Measurements from ENCODE around the gene TAGLN.

TAGLN gene

DNA sequence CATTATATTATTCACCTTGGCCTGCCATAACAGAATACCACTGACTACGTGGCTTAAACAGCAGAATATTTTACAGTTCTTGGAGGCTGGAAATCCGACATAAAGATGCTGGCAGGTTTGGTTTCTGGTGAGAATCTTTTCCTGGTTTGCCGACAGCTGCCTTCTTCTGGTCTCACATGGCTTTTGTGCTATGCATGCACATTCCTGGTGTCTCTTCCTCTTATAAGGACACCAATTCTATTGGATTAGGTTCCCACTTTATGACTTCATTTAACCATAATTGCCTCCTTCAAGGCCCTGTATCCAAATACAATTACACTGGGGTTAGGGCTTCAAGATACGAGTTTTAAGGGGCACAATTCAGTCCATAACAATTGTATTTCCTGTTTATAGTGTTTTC is 50.4 kb downstream of the TAGLN start:
- no peaks in the 10 kb centered on the region for H3K4me1 ChIP-seq (ENCODE audit: insufficient read depth, poor library complexity, severe bottlenecking)
- no peak for DNase-seq (ENCODE audit: low spot score)
- H3K9me3 ChIP-seq (ENCODE audit: severe bottlenecking): no peaks in the 10 kb centered on the region
- H3K27ac ChIP-seq (ENCODE audit: poor library complexity, severe bottlenecking): no peak overlapping the region
- H3K27me3 ChIP-seq (ENCODE audit: insufficient read depth, poor library complexity, severe bottlenecking): no peaks in the 10 kb centered on the region
- ATAC-seq (ENCODE audit: low read depth): no peak
- H3K4me3 ChIP-seq (ENCODE audit: severe bottlenecking): no peak overlapping the region
- TF ChIP-seq, protein P1, sequence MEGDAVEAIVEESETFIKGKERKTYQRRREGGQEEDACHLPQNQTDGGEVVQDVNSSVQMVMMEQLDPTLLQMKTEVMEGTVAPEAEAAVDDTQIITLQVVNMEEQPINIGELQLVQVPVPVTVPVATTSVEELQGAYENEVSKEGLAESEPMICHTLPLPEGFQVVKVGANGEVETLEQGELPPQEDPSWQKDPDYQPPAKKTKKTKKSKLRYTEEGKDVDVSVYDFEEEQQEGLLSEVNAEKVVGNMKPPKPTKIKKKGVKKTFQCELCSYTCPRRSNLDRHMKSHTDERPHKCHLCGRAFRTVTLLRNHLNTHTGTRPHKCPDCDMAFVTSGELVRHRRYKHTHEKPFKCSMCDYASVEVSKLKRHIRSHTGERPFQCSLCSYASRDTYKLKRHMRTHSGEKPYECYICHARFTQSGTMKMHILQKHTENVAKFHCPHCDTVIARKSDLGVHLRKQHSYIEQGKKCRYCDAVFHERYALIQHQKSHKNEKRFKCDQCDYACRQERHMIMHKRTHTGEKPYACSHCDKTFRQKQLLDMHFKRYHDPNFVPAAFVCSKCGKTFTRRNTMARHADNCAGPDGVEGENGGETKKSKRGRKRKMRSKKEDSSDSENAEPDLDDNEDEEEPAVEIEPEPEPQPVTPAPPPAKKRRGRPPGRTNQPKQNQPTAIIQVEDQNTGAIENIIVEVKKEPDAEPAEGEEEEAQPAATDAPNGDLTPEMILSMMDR (IDR thresholded peaks at IDR 0.05; ENCODE audit: poor library complexity, severe bottlenecking): no peak
- H3K36me3 ChIP-seq (ENCODE audit: low read depth): peaks cover 66% of the 10 kb centered on the region

GRCh38 chr11:117251506-117251905 is 52.3 kb downstream of the TAGLN start:
- no peak for ATAC-seq (ENCODE audit: low read depth)
- Histone ChIP-seq H3K4me1 (ENCODE audit: insufficient read depth, poor library complexity, severe bottlenecking) (no peaks in the 10 kb centered on the region), H3K36me3 (ENCODE audit: low read depth) (peaks cover 48% of the 10 kb centered on the region), H3K27me3 (ENCODE audit: insufficient read depth, poor library complexity, severe bottlenecking) (no peaks in the 10 kb centered on the region), H3K4me3 (ENCODE audit: severe bottlenecking) (no peak overlapping the region), H3K9me3 (ENCODE audit: severe bottlenecking) (no peaks in the 10 kb centered on the region), H3K27ac (ENCODE audit: poor library complexity, severe bottlenecking) (no peak overlapping the region)
- TF ChIP-seq, protein P1 (IDR thresholded peaks at IDR 0.05; ENCODE audit: poor library complexity, severe bottlenecking): no peak
- no peak for DNase-seq (ENCODE audit: low spot score)

DNA sequence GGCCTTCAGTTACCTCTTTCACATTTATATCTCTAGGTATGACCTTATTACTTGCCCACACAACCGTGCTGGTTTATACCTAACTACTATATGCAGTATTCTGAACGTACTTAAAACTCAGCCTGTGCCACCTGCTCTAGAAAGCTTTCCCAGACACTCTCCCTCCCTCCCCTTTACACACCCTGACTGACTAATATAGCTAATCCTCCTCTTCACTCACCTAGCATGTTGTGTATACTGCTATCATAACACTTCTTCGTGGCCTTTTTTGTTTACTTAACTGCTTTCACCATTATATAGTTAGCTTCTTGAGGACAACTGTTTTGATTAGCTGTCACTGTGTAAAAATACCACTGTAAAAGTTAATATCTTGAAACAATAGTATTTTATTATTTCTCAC is 56.8 kb downstream of the TAGLN start:
- ATAC-seq (ENCODE audit: low read depth) (no peak), DNase-seq (ENCODE audit: low spot score) (no peak)
- H3K27ac ChIP-seq (ENCODE audit: poor library complexity, severe bottlenecking): no peak overlapping the region
- H3K36me3 ChIP-seq (ENCODE audit: low read depth): peaks cover 31% of the 10 kb centered on the region
- H3K4me1 ChIP-seq (ENCODE audit: insufficient read depth, poor library complexity, severe bottlenecking): no peaks in the 10 kb centered on the region
- no peaks in the 10 kb centered on the region for H3K9me3 ChIP-seq (ENCODE audit: severe bottlenecking)
- TF ChIP-seq, protein P1 (IDR thresholded peaks at IDR 0.05; ENCODE audit: poor library complexity, severe bottlenecking): no peak
- H3K4me3 ChIP-seq (ENCODE audit: severe bottlenecking): no peak overlapping the region
- H3K27me3 ChIP-seq (ENCODE audit: insufficient read depth, poor library complexity, severe bottlenecking): no peaks in the 10 kb centered on the region

DNA sequence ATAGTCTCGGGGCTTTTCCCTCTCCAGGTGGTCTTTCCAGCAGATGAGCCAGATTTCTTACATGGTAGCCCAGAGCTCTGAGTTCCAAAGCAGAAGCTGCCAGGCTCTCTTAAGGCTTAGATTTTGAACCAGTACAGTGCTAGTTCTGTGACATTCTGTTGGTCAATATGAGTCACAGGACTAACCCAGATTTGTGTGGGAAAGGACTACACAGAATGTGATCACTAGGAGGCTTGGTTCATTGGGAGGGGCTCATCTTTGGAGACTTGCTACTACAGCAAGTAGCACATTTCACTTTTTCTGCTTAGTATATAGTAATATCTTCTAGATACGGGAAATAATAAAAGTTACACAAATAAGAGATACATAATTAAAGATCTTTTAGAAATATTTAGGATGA is 57.4 kb downstream of the TAGLN start:
- no peak overlapping the region for H3K4me3 ChIP-seq (ENCODE audit: severe bottlenecking)
- TF ChIP-seq, protein P1 (IDR thresholded peaks at IDR 0.05; ENCODE audit: poor library complexity, severe bottlenecking): no peak

More for the DNA sequence above, 57.4 kb downstream of the TAGLN start:
- H3K36me3 ChIP-seq (ENCODE audit: low read depth): peaks cover 37% of the 10 kb centered on the region
- peak; percentile 40; the same call in 1 of the 3 replicates for ATAC-seq (ENCODE audit: low read depth)
- H3K27me3 ChIP-seq (ENCODE audit: insufficient read depth, poor library complexity, severe bottlenecking): no peaks in the 10 kb centered on the region
- H3K4me1 ChIP-seq (ENCODE audit: insufficient read depth, poor library complexity, severe bottlenecking): no peaks in the 10 kb centered on the region
- no peak for DNase-seq (ENCODE audit: low spot score)
- H3K9me3 ChIP-seq (ENCODE audit: severe bottlenecking): no peaks in the 10 kb centered on the region
- H3K27ac ChIP-seq (ENCODE audit: poor library complexity, severe bottlenecking): no peak overlapping the region

Measured in RWPE2 (cell line).